RCC 7860 (cell line): ENCODE data around the gene RICTOR.

Experiments
- DNase-seq: peaks from one replicate; pipeline ENCODE4 v3.0.0-alpha.2; 2015; ENCODE audit warnings: low spot score
- FAIRE-seq: peaks from 2 replicates; lab custom pipeline; 2012; peaks lifted over from hg19 to GRCh38; lab: Jason Lieb, UNC

Gene RICTOR

DNA sequence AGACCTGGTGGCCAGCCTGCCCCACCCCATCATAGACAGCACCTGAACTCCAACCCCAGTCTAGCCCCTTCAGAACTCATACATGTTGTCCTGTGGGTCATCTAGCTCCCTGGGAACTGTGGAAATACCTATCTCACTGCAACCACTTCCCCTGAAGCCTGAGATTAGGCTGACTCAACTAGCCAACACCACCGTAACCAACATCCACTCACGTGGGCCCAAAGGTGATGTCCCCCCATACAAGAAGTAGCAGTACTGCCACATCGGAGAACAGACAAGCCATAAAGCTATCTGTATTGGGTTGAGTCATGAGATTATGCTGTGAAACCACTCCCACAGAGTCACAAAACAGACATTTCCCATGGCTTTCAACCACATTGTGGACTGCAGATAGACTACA is 181.8 kb downstream of the RICTOR start:
- no peak for DNase-seq
- FAIRE-seq, result no peak

DNA sequence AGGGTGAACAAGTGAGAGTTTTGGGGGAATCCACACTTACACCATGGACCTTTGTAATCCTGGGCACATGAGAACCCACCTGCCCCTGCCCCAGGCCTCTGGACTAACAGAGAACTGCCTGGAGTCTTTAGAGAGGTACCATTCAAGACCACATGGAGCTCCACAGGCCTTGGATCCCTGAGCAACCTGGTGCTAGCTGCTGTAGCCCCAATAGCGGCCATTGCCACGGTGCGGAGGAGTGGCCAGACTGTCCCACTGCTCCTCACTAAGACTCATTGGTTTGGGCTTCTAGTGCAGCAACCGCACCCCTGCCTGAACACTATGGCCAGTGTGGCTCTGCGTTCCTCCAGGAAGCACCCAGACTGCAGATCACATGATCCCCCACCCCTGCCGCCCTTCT is 182.6 kb downstream of the RICTOR start:
- DNase-seq (no peak), FAIRE-seq (no peak)

DNA sequence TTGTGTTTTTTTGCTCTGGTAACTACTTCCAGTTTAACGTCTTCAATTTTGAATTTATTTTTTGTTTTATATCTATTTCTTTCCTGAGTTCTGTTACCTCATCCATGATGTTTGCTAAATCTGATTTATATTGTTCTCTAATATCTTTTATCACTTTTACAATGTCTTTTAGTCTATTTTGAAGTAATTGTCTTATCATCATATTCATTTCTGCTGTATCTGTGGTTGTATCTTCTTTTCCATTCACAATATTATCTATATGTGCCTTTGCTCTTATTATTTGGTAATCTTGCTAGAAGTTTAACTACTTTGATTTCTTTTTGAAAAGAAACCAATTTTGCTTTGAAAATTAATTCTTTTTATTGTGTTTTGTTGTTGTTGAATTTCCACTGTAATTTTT is 184.8 kb downstream of the RICTOR start:
- DNase-seq, result no peak
- FAIRE-seq, result no peak

DNA sequence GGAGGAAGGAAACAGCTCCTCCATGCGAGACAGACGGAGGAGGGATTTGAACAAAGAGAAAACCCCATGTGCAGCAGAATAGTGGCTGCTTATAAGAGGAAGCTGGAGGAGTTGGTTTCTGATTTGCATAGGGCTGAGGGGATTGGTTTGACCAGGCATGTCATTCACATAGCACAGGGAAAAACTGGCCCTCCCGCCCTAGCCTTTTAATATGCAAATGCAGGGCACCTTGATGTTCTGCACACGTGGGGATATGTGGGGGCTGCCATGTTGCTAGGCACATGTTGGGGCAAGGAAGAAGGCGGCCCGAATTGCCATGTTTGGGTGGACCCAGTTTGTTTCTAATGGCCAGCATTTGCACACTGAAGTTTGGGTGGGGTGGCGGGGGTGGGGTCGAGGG is 186.2 kb downstream of the RICTOR start:
- no peak for FAIRE-seq
- no peak for DNase-seq
